SK-N-SH treated with all-trans-retinoic acid at 6 μM for 48 hours (cell line): ENCODE measurements around the gene ST6GALNAC6.
"Not testable (repeated sequence)": the region's sequence is repeated elsewhere in the genome, so short reads cannot be mapped to it uniquely, and the experiment has no call there.

Experiments
- ATAC-seq: fragments of 200-7000 bp; cut with Tn5 transposase; 3 replicates; pipeline ENCODE4 v1.9.1; 2020; ENCODE audit warnings: mild to moderate bottlenecking, moderate library complexity
- ARNTL ChIP-seq: fragments of 450-650 bp; formaldehyde crosslinking; IDR thresholded peaks from 2 replicates; pipeline ENCODE4 v1.5.0; 2020; ENCODE audit warnings: low read depth, mild to moderate bottlenecking, moderate library complexity, borderline replicate concordance
- BACH2 ChIP-seq: fragments of 250-450 bp; sonication (Bioruptor Pico); IDR thresholded peaks from 2 replicates; pipeline ENCODE4 v1.9.0; 2021; ENCODE audit warnings: mild to moderate bottlenecking, borderline replicate concordance
- CSDC2 ChIP-seq: fragments of 250-450 bp; sonication (Bioruptor Pico); IDR thresholded peaks from 2 replicates; pipeline ENCODE4 v1.5.0; 2020; ENCODE audit warnings: mild to moderate bottlenecking, moderate library complexity
- ESRRG ChIP-seq: fragments of 250-450 bp; sonication (Bioruptor Pico); IDR thresholded peaks from 2 replicates; pipeline ENCODE4 v1.6.1; 2021; ENCODE audit warnings: mild to moderate bottlenecking
- GLIS3 ChIP-seq: fragments of 250-450 bp; sonication (Bioruptor Pico); IDR thresholded peaks from 2 replicates; pipeline ENCODE4 v1.5.0; 2020; ENCODE audit warnings: mild to moderate bottlenecking, moderate library complexity
- ISL1 ChIP-seq: fragments of 250-450 bp; sonication (Bioruptor Pico); IDR thresholded peaks from 2 replicates; pipeline ENCODE4 v2.1.2; 2022; ENCODE audit warnings: mild to moderate bottlenecking, moderate library complexity
- OSR1 ChIP-seq: fragments of 250-450 bp; sonication (Bioruptor Pico); IDR thresholded peaks from 2 replicates; pipeline ENCODE4 v1.8.0; 2022; ENCODE audit warnings: moderate library complexity, mild to moderate bottlenecking, inconsistent platforms
- PATZ1 ChIP-seq: fragments of 250-450 bp; sonication (Bioruptor Pico); IDR thresholded peaks from 2 replicates; pipeline ENCODE4 v1.8.0; 2020; ENCODE audit warnings: mild to moderate bottlenecking, moderate library complexity, borderline replicate concordance
- PPARA ChIP-seq: fragments of 250-450 bp; sonication (Bioruptor Pico); IDR thresholded peaks from 2 replicates; pipeline ENCODE4 v1.5.0; 2020; ENCODE audit warnings: mild to moderate bottlenecking, borderline replicate concordance
- RARB ChIP-seq: fragments of 250-450 bp; sonication (Bioruptor Pico); IDR thresholded peaks from 2 replicates; pipeline ENCODE4 v1.8.0; 2021; ENCODE audit warnings: mild to moderate bottlenecking, moderate library complexity
- SNAI2 ChIP-seq: fragments of 250-450 bp; sonication (Bioruptor Pico); IDR thresholded peaks from 2 replicates; pipeline ENCODE4 v1.5.0; 2020; ENCODE audit warnings: mild to moderate bottlenecking, moderate library complexity
- TCF4 ChIP-seq: fragments of 250-450 bp; sonication (Bioruptor Pico); IDR thresholded peaks from 2 replicates; pipeline ENCODE4 v1.8.0; 2021; ENCODE audit warnings: mild to moderate bottlenecking, moderate library complexity, borderline replicate concordance
- TOX ChIP-seq: fragments of 250-450 bp; sonication (Bioruptor Pico); IDR thresholded peaks from 2 replicates; pipeline ENCODE4 v1.8.0; 2021; ENCODE audit warnings: mild to moderate bottlenecking, moderate library complexity, borderline replicate concordance
- ZC3H10 ChIP-seq: fragments of 250-450 bp; sonication (Bioruptor Pico); IDR thresholded peaks from 2 replicates; pipeline ENCODE4 v1.5.1; 2021; ENCODE audit warnings: mild to moderate bottlenecking, moderate library complexity
- ZFP3 ChIP-seq: fragments of 250-450 bp; sonication (Bioruptor Pico); IDR thresholded peaks from 2 replicates; pipeline ENCODE4 v1.5.0; 2020; ENCODE audit warnings: mild to moderate bottlenecking, moderate library complexity
- ZFP30 ChIP-seq: fragments of 450-650 bp; formaldehyde crosslinking; IDR thresholded peaks from 2 replicates; pipeline ENCODE4 v1.5.0; 2022; ENCODE audit warnings: mild to moderate bottlenecking, moderate library complexity
- ZNF565 ChIP-seq: fragments of 450-650 bp; formaldehyde crosslinking; conservative IDR thresholded peaks from 2 replicates; pipeline ENCODE4 v1.5.0; 2020; ENCODE audit warnings: low read depth, mild to moderate bottlenecking, moderate library complexity
- ZNF70 ChIP-seq: fragments of 450-650 bp; formaldehyde crosslinking; IDR thresholded peaks from 2 replicates; pipeline ENCODE4 v1.5.0; 2020; ENCODE audit warnings: mild to moderate bottlenecking, moderate library complexity
- ZNF8 ChIP-seq: fragments of 450-650 bp; formaldehyde crosslinking; IDR thresholded peaks from 2 replicates; pipeline ENCODE4 v1.5.0; 2020; ENCODE audit warnings: mild to moderate bottlenecking, moderate library complexity
- TF ChIP-seq, protein P1 (sequence below): fragments of 250-450 bp; sonication (Bioruptor Pico); IDR thresholded peaks from 2 replicates; pipeline ENCODE4 v1.8.0; 2021; ENCODE audit warnings: low read depth, mild to moderate bottlenecking, moderate library complexity, borderline replicate concordance
- TF ChIP-seq, protein P2 (sequence below): fragments of 250-450 bp; sonication (Bioruptor Pico); IDR thresholded peaks from 2 replicates; pipeline ENCODE4 v1.5.1; 2021; ENCODE audit warnings: mild to moderate bottlenecking, moderate library complexity

ST6GALNAC6 gene

GRCh38 chr9:127871531-127871930, 27.9 kb downstream of the ST6GALNAC6 start (continued):
- TF ChIP-seq, protein P1, sequence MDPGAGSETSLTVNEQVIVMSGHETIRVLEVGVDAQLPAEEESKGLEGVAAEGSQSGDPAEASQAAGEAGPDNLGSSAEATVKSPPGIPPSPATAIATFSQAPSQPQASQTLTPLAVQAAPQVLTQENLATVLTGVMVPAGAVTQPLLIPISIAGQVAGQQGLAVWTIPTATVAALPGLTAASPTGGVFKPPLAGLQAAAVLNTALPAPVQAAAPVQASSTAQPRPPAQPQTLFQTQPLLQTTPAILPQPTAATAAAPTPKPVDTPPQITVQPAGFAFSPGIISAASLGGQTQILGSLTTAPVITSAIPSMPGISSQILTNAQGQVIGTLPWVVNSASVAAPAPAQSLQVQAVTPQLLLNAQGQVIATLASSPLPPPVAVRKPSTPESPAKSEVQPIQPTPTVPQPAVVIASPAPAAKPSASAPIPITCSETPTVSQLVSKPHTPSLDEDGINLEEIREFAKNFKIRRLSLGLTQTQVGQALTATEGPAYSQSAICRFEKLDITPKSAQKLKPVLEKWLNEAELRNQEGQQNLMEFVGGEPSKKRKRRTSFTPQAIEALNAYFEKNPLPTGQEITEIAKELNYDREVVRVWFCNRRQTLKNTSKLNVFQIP: no peak
- TF ChIP-seq, protein P2, sequence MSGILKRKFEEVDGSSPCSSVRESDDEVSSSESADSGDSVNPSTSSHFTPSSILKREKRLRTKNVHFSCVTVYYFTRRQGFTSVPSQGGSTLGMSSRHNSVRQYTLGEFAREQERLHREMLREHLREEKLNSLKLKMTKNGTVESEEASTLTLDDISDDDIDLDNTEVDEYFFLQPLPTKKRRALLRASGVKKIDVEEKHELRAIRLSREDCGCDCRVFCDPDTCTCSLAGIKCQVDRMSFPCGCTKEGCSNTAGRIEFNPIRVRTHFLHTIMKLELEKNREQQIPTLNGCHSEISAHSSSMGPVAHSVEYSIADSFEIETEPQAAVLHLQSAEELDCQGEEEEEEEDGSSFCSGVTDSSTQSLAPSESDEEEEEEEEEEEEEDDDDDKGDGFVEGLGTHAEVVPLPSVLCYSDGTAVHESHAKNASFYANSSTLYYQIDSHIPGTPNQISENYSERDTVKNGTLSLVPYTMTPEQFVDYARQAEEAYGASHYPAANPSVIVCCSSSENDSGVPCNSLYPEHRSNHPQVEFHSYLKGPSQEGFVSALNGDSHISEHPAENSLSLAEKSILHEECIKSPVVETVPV (CRISPR knock-in tag): no peak
- TF ChIP-seq CSDC2 (CRISPR knock-in tag): no peak
- TF ChIP-seq TCF4 (CRISPR knock-in tag): no peak
- no peak for TF ChIP-seq ZNF8 (CRISPR knock-in tag)

- ATAC-seq: no peak
- TF ChIP-seq ESRRG (CRISPR knock-in tag): no peak
- no peak for TF ChIP-seq PATZ1
- TF ChIP-seq ZFP30 (CRISPR knock-in tag): no peak
- TF ChIP-seq OSR1 (CRISPR knock-in tag): no peak
- no peak for TF ChIP-seq SNAI2 (CRISPR knock-in tag)
- no peak for TF ChIP-seq TOX (CRISPR knock-in tag)
- TF ChIP-seq, protein P2 (CRISPR knock-in tag): no peak
- no peak for TF ChIP-seq ZNF70 (CRISPR knock-in tag)
- no peak for TF ChIP-seq CSDC2 (CRISPR knock-in tag)
- no peak for TF ChIP-seq RARB (CRISPR knock-in tag)
- no peak for TF ChIP-seq GLIS3 (CRISPR knock-in tag)
- no peak for TF ChIP-seq ZNF565
- TF ChIP-seq PPARA (CRISPR knock-in tag): no peak
- no peak for TF ChIP-seq ZFP3
- no peak for TF ChIP-seq TCF4 (CRISPR knock-in tag)
- TF ChIP-seq ZC3H10 (CRISPR knock-in tag): no peak
- no peak for TF ChIP-seq ISL1
- no peak for TF ChIP-seq ARNTL
- no peak for TF ChIP-seq BACH2 (CRISPR knock-in tag)
These were observed 28.5 kb downstream of the ST6GALNAC6 start for GRCh38 chr9:127870887-127871286.

DNA sequence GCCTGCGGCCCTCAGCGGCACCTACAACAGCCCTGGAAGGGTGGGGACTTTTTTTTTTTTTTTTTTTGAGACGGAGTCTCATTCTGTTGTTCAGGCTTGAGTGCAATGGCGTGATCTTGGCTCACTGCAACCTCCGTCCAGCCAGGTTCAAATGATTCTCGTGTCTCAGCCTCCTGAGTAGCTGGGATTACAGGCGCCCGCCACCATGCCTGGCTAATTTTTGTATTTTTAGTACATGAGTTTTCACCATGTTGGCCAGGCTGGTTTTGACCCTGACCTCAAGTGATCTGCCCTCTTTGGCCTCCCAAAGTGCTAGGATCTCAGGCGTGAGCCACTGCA, 29.3 kb downstream of the ST6GALNAC6 start:
- ATAC-seq: not testable (repeated sequence)

GRCh38 chr9:127869310-127870152, 29.9 kb downstream of the ST6GALNAC6 start:
- ATAC-seq: peak; percentile 97
- TF ChIP-seq ZNF565: no peak
- no peak for TF ChIP-seq ZNF8 (CRISPR knock-in tag)
- no peak for TF ChIP-seq ZFP3
- no peak for TF ChIP-seq OSR1 (CRISPR knock-in tag)
- TF ChIP-seq, protein P2 (CRISPR knock-in tag): no peak
- TF ChIP-seq TCF4 (CRISPR knock-in tag): no peak
- TF ChIP-seq ARNTL: no peak
- TF ChIP-seq PATZ1: no peak
